Middle frontal gyrus (tissue), 1 donor: ENCODE measurements around the gene MCM3AP.

Source experiments
- DNase-seq: peaks from one replicate; pipeline ENCODE4 v3.0.0-alpha.2; 2015; ENCODE audit warnings: low spot score; ENCODE audit errors: extremely low spot score

MCM3AP gene

GRCh38 chr21:46218906-46219590 is 66.4 kb downstream of the MCM3AP start:
- DNase-seq = no peak

DNA sequence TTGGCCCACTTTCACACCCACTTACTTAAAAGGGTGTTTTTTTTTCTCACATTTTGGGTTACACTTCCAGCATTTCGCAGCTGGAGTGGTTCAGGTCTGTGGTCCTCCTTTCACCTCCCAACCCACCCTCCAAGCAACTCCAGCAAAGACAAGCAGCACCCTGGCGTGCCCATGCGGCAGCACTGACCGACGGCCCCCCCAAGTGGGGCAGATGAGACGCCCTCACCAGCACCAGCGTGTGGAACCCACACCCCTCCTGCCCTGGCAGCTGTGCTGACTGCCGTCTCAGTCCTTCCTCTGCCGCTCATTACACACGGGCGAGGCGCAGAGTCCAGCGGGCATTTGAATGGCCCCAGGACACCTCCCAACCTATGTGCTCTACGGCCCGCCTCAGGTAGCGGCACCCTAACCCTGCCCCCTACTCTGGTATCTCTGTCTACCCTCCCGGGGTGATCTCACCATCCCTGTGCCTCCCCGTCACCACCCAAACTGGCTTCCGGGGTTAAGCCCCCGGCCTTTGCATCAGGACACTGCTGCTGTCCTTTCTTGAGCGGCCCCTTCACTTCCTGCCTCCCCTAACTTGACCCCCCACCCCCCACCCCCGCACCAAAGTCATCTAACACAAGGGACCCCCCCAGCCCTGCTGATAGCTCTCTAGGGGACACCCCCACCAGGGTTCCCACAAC is 67.8 kb downstream of the MCM3AP start:
- no peak for DNase-seq

GRCh38 chr21:46216132-46216747 is 69.2 kb downstream of the MCM3AP start:
- no peak for DNase-seq

- DNase-seq = no peak
Observed at GRCh38 chr21:46215436-46216131, 69.8 kb downstream of the MCM3AP start.

DNA sequence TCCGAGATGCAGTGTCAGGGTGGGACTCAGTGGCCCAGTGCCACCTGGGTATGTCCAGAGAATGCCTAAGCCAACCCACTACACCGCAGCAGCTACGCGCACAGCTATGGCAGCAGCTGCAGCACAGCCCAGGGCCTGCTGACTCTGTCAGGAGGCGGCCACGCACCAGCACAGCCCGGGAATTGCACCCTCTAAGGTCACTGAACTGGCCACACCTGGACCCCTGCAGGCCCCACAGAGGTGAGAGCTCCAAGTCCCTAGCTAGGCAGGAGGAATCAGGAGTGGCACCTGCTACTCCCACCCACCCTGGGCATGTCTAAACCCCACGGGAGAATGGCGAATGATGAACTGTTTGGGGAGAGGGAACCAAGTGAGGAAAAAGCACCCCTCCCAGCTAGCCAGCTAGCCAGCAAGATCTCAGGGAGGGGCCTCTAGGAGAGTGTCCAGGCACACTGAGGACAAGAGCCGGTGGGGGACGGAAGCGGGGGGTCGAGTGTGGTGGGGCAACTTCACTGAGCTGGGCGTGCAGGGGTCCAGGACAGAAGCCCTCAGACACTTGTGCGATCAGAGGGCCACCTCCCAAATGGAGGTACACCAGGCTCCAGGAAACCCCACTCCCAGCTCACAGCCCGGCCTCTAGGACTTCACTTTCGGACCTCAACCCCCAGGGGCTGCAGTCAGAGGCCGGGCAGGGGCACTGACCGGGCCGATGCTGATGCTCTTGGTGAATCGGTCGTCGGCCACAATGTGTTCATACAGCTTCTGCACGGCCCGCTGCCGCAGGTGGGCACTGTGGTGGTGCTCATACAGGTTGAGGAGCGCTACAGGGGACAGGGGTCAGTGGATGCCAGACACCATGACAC is 70.7 kb downstream of the MCM3AP start:
- no peak for DNase-seq

GRCh38 chr21:46213620-46214286 is 71.7 kb downstream of the MCM3AP start:
- no peak for DNase-seq

- no peak for DNase-seq
Observed at GRCh38 chr21:46212721-46213484, 72.5 kb downstream of the MCM3AP start.

GRCh38 chr21:46211786-46212720 is 73.4 kb downstream of the MCM3AP start:
- DNase-seq = no peak

- no peak for DNase-seq
Observed at GRCh38 chr21:46211376-46211775, 74.0 kb downstream of the MCM3AP start.

DNA sequence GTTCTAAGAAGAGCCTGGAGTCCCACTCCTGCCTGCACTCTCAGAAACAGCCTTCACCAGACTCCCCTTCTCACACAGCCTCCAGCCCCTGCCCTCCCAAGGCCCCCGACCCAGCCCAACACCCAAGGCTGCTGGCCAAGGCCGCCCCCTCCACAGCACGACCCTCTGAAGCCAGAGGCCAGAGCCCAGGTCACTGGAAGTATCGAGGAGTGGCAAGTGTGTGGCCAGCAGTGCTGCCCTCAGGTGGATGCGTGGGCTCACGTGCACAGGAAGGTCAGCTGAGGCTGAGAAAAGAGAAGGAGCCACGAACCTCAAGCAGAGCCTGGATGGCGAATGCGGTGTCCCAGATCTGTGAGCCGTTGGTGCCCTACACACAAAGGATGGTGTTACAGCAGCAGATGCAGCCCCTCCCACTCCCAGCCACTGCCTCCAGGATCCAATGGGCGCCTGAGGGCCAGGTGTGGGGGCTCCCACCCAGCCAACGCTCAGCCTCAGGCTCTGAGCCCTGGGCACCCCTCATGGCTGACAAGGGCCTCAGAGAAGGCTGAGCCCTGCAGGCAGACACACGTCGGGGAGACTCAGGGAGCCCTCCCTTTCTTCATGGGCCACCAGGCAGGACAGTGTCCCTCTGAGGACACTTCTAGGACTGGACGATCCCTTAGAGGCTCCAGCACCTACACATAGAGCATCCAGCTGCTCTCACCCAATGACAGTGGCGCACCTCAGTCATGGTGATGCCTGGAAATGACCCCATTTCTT is 74.9 kb downstream of the MCM3AP start:
- no peak for DNase-seq

DNA sequence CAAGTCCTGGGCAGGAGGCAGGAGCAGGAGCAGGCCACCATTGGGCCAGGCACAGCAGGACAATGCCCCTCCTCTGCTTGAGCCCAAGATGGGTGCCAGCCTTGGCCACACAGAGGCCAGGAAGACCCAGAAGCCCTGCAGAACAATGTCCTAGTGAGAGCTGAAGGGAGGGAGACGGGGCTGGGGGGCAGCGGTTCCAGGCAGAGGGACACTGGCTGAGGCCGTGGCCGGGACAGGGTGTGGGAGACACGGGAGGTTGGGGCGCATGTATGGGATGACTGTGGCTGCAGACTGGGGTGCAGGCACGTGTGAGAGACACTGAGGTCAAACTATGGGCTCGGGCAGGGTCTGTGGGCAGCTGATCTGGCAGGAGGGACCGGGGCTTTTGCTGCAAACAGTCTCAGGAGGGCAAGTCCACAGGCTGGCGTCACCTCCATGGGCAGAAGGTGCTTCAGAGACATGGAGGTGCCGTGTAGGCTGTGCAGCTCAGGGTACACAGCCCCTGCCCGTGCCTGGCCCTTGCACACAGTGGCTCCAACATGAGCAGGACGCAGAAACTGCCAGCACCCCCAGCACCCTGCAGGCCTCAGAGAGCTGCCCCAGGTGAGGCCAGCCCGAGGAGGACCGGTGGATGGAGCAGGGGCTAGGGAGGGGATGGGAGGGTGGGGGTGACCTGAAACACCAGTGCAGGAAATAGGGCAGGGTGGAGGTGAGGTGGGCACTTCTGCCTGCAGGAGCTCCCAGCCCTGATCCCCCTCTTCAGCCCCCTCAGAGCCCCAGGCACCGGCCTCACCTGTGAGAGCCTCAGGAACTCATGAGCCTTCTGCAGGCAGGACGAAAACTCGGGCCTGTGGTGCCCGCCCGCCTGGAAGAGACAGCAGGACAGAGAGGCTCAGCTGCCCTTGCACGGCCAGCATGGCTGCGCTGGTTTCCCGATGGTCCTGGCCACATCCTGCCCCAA is 76.4 kb downstream of the MCM3AP start:
- no peak for DNase-seq

GRCh38 chr21:46207920-46208591 is 77.4 kb downstream of the MCM3AP start:
- no peak for DNase-seq

GRCh38 chr21:46207006-46207919 is 78.1 kb downstream of the MCM3AP start:
- no peak for DNase-seq

GRCh38 chr21:46206163-46207005 is 79.0 kb downstream of the MCM3AP start:
- DNase-seq = no peak
